ENCODE data around the gene MYOCD. TPM values are rescaled to one million over a fixed set of nuclear protein-coding genes. Genes with fewer than 3 reads are reported as not detected.

MYOCD gene
- total and polyA plus RNA-seq, 9 donors, result 2.3 to 44.4 (median 9.1) TPM

- Histone ChIP-seq H3K36me3 (no peaks in the 10 kb centered on the region), H3K27ac (no peak overlapping the region), H3K27me3 (no peaks in the 10 kb centered on the region), H3K4me3 (no peak overlapping the region), H3K4me1 (ENCODE audit: insufficient read depth) (no peaks in the 10 kb centered on the region), H3K9me3 (no peaks in the 10 kb centered on the region)
- intact Hi-C loops (cut with DNase I), result no loop called here
- DNase-seq, result no peak
- no peak for TF ChIP-seq POLR2A (IDR thresholded peaks at IDR 0.05)
- no peak for TF ChIP-seq EP300 (IDR thresholded peaks at IDR 0.05)
- no peak for TF ChIP-seq CTCF (IDR thresholded peaks at IDR 0.05)
- 69 to 86% (median 78%) methylated on average over 3 of the region's 3 CpGs for WGBS, 3 donors
Measured at GRCh38 chr17:12743046-12743445, 77.4 kb downstream of the MYOCD start.

- H3K27me3 ChIP-seq, result no peaks in the 10 kb centered on the region
- H3K27ac ChIP-seq, result no peak overlapping the region
- no peak overlapping the region for H3K4me3 ChIP-seq
- H3K4me1 ChIP-seq (ENCODE audit: insufficient read depth), result no peaks in the 10 kb centered on the region
- TF ChIP-seq CTCF (IDR thresholded peaks at IDR 0.05) (no peak), POLR2A (IDR thresholded peaks at IDR 0.05) (no peak), EP300 (IDR thresholded peaks at IDR 0.05) (no peak)
- 88 to 89% (median 89%) methylated on average over 5 of the region's 5 CpGs for WGBS, 3 donors
- no peak for DNase-seq
- intact Hi-C loops (cut with DNase I), result no loop called here
- no peaks in the 10 kb centered on the region for H3K9me3 ChIP-seq
- no peaks in the 10 kb centered on the region for H3K36me3 ChIP-seq
Measured at GRCh38 chr17:12744298-12744697, 78.6 kb downstream of the MYOCD start.

GRCh38 chr17:12744786-12745185, 79.1 kb downstream of the MYOCD start:
- Histone ChIP-seq H3K4me1 (ENCODE audit: insufficient read depth) (no peaks in the 10 kb centered on the region), H3K4me3 (no peak overlapping the region), H3K36me3 (no peaks in the 10 kb centered on the region), H3K27ac (no peak overlapping the region), H3K9me3 (no peaks in the 10 kb centered on the region), H3K27me3 (no peaks in the 10 kb centered on the region)
- TF ChIP-seq POLR2A (IDR thresholded peaks at IDR 0.05) (no peak), EP300 (IDR thresholded peaks at IDR 0.05) (no peak), CTCF (IDR thresholded peaks at IDR 0.05) (no peak)
- intact Hi-C loops (cut with DNase I), result no loop called here
- WGBS, 3 donors, result 89 to 100% (median 97%) methylated on average over 1 of the region's 1 CpG
- no peak for DNase-seq

- Histone ChIP-seq H3K36me3 (no peaks in the 10 kb centered on the region), H3K4me3 (no peak overlapping the region), H3K27me3 (no peaks in the 10 kb centered on the region), H3K4me1 (ENCODE audit: insufficient read depth) (no peaks in the 10 kb centered on the region), H3K27ac (no peak overlapping the region), H3K9me3 (no peaks in the 10 kb centered on the region)
- no peak for DNase-seq
- WGBS, 3 donors, result 88 to 89% (median 89%) methylated on average over 7 of the region's 7 CpGs
- TF ChIP-seq CTCF (IDR thresholded peaks at IDR 0.05), result no peak
- TF ChIP-seq POLR2A (IDR thresholded peaks at IDR 0.05), result no peak
- no peak for TF ChIP-seq EP300 (IDR thresholded peaks at IDR 0.05)
- intact Hi-C loops (cut with DNase I), result no loop called here
Measured at GRCh38 chr17:12745486-12745885, 79.8 kb downstream of the MYOCD start.

GRCh38 chr17:12756786-12757185, 91.1 kb downstream of the MYOCD start:
- no peak for TF ChIP-seq EP300 (IDR thresholded peaks at IDR 0.05)
- no peaks in the 10 kb centered on the region for H3K27me3 ChIP-seq
- H3K27ac ChIP-seq, result no peak overlapping the region
- intact Hi-C loops (cut with DNase I), result no loop called here
- no peaks in the 10 kb centered on the region for H3K9me3 ChIP-seq
- no peaks in the 10 kb centered on the region for H3K36me3 ChIP-seq
- DNase-seq, result no peak
- H3K4me3 ChIP-seq, result no peak overlapping the region
- H3K4me1 ChIP-seq (ENCODE audit: insufficient read depth), result no peaks in the 10 kb centered on the region

All from ovary (tissue), 9 donors.